Amygdala (tissue), 56 donors: Measurements from ENCODE around the gene PIK3R1.
A peak's percentile ranks its signal among the peaks of the same experiment; 100 is the strongest.

Experiments
- DNase-seq, 56 donors: peaks; one replicate each; lab custom pipeline; 2025; lab: John Stamatoyannopoulos, UW

PIK3R1 gene

GRCh38 chr5:68343421-68343826, 127.9 kb downstream of the PIK3R1 start:
- DNase-seq: peak in 11 of 56 donors; percentile 3 to 31 (median 10)

GRCh38 chr5:68344447-68345111, 129.0 kb downstream of the PIK3R1 start:
- peak in 16 of 56 donors; percentile 1 to 58 (median 16) for DNase-seq

- no peak for DNase-seq
Observed at GRCh38 chr5:68345171-68345570, 129.6 kb downstream of the PIK3R1 start.

GRCh38 chr5:68345582-68345981, 130.0 kb downstream of the PIK3R1 start:
- no peak for DNase-seq

GRCh38 chr5:68347536-68347935, 132.0 kb downstream of the PIK3R1 start:
- no peak for DNase-seq

- DNase-seq: no peak
Observed at GRCh38 chr5:68348447-68349222, 133.1 kb downstream of the PIK3R1 start.

- no peak for DNase-seq
Observed at GRCh38 chr5:68350176-68350575, 134.6 kb downstream of the PIK3R1 start.
